ENCODE measurements around the gene CSNK1E. TPM values are rescaled to one million over a fixed set of nuclear protein-coding genes. Genes with fewer than 3 reads are reported as not detected.

The CSNK1E gene
- total RNA-seq, 2 experiments from 2014 or later = 110 to 122 TPM

DNA sequence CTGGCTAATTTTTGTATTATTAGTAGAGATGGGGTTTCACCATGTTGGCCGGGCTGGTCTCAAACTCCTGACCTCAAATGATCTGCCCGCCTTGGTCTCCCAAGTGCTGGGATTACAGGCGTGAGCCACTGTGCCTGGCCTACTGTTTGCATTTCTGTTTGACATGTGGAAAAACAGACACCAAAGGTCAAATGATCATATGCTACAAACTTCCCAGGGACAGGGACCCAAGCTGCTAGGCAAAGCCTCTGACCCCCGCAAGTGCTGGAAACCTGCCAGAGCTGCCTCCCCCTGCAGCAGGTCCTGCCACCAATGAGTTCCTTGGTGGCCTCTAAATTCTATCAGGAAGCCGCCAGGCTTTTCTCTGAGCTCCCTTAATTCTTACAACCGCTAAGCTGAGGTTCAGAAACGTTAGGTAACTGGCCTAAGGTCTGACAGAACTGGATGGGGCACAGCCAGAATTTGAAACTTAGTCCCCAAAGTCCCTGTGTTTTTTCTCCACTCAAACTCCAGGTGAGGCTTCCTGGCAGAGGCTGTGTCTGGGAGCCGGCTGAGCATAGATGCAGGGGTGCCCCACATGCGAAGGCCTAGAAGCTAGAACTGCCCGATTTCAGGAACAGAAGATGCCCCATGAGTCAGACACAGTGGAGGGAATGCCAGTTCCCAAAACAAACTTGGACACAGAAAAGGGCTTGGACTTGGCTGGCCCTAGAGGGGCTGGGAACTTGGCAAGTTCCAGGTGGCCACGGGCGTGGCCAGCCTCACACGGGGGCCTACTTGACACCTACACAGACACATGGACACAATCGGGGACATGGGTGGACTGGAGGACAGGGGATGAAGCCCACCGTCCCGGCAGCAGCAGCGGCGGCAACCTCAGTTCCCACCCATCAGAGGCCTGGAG, 7.4 kb downstream of the CSNK1E start:
- CTCF ChIA-PET = interaction anchor here (0.8 kb wide), 1 partner anchor 258 kb away, joined by 3 read pairs; no protein-coding TSS in a partner anchor
- Mint-ChIP-seq H3K9me3 (ENCODE audit: low read depth) (no peaks in the 10 kb centered on the region), H3K4me1 (peaks cover 59% of the 10 kb centered on the region), H3K27me3 (no peaks in the 10 kb centered on the region), H3K27ac (no peak overlapping the region), H3K36me3 (peaks cover 4% of the 10 kb centered on the region), H3K4me3 (no peak overlapping the region)
- no peak for ATAC-seq
- no peak for DNase-seq

GRCh38 chr22:38308791-38309498, 8.3 kb downstream of the CSNK1E start:
- H3K4me3 Mint-ChIP-seq = no peak overlapping the region
- peaks cover 52% of the 10 kb centered on the region for H3K4me1 Mint-ChIP-seq
- no peak for ATAC-seq

DNA sequence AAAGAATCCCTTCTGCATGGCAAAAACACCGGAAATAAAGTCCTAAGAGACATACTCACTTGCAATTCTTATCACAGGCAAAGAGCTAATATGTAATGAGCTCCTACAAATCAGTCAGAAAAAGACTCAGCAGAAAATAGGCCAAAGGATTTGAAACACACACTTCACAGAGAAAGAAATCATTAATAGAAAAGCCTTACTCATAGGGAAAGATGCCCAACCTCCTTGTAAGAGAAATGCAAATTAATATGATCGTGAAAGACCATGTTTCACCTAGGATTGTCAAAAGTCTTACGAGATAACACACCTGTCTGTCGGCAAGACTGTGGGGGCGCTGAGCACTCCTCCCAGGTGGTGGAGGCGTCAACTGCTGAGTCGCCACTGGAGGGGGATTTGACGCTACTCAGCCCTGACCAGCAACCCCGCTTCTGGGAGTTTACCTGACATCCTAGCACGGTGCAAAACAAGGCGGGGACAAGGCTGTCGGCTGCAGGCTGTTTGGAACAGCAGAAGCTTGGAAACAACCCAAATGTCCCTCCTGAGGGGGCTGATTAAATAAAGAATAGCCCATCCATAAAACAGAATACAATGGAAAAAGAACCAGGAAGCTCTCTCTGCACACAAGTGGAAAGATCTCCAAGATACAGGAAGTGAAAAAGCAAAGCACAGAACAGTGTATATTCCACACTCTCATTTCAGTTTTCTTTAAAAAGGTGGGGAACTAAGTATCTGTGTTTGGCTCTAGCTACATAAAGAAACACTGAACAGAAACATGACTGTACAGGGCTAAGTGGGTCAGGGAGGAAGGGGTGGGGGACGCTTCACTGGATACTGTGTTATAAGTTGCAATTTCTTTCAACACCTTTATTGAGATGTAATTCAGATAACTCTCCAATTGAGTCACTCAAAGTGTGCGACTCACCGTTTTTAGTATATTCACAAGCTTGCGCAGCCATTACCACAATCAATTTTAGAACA, 11.5 kb downstream of the CSNK1E start:
- peak overlapping the region; percentile 27 for H3K4me3 Mint-ChIP-seq
- no peaks in the 10 kb centered on the region for H3K27me3 Mint-ChIP-seq
- no peaks in the 10 kb centered on the region for H3K9me3 Mint-ChIP-seq (ENCODE audit: low read depth)
- peaks cover 9% of the 10 kb centered on the region for H3K36me3 Mint-ChIP-seq
- H3K27ac Mint-ChIP-seq = peak overlapping the region; percentile 65
- peak; percentile 59 for ATAC-seq
- no peak for DNase-seq
- H3K4me1 Mint-ChIP-seq = peaks cover 22% of the 10 kb centered on the region
- CTCF ChIA-PET = interaction anchor here (1.1 to 2.3 kb wide), 3 partner anchors 32 to 253 kb away, joined by 3 to 6 read pairs (median 4); no protein-coding TSS in a partner anchor

More at GRCh38 chr22:38308791-38309498, 8.3 kb downstream of the CSNK1E start:
- DNase-seq = no peak
- Mint-ChIP-seq H3K27me3 (no peaks in the 10 kb centered on the region), H3K36me3 (peaks cover 6% of the 10 kb centered on the region), H3K9me3 (ENCODE audit: low read depth) (no peaks in the 10 kb centered on the region), H3K27ac (no peak overlapping the region)
- CTCF ChIA-PET = no interaction called here

DNA sequence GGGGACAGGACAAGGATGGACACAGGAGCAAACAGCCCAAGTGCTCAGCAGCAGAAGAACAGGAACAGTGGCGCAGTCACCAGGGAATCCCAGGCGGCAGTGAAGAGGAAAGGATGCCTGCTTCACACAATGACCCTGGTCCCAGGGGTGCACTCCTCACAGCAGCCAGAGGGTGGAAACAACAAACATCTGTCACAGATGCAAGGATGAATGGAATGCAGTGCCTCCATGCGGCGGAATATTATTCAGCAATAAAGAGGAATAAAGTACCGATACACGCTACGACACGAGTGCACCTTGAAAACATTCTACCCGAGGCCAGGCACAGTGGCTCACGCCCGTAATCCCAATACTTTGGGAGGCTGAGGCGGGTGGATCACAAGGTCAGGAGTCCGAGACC, 12.7 kb downstream of the CSNK1E start:
- Mint-ChIP-seq H3K36me3 (peaks cover 13% of the 10 kb centered on the region), H3K9me3 (ENCODE audit: low read depth) (no peaks in the 10 kb centered on the region), H3K27ac (no peak overlapping the region), H3K4me3 (no peak overlapping the region), H3K27me3 (no peaks in the 10 kb centered on the region), H3K4me1 (peaks cover 18% of the 10 kb centered on the region)
- ATAC-seq = no peak
- no peak for DNase-seq
- CTCF ChIA-PET = no interaction called here

DNA sequence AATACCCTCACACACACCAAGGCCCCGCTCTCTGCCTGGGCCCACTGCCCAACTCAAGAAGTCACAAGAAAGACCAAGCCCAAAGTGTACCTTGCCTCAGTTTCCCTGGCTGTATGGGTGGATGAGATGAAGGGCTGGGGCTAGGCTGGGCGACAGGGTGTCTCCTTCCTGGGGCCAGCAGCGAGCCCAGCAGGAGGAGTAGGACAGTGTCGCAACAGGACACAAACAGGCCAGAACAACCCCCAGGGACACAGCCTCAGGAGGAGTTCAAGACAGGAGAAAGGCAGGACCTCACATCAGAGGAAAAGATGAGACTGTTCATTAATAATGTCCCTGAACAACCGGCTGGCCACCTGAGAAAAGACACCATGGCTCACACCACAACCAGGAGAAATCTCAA, 13.3 kb downstream of the CSNK1E start:
- Mint-ChIP-seq H3K4me3 (no peak overlapping the region), H3K27me3 (no peaks in the 10 kb centered on the region), H3K36me3 (peaks cover 14% of the 10 kb centered on the region), H3K4me1 (peaks cover 18% of the 10 kb centered on the region), H3K9me3 (ENCODE audit: low read depth) (no peaks in the 10 kb centered on the region), H3K27ac (no peak overlapping the region)
- ATAC-seq (no peak), DNase-seq (no peak)
- CTCF ChIA-PET = no interaction called here

DNA sequence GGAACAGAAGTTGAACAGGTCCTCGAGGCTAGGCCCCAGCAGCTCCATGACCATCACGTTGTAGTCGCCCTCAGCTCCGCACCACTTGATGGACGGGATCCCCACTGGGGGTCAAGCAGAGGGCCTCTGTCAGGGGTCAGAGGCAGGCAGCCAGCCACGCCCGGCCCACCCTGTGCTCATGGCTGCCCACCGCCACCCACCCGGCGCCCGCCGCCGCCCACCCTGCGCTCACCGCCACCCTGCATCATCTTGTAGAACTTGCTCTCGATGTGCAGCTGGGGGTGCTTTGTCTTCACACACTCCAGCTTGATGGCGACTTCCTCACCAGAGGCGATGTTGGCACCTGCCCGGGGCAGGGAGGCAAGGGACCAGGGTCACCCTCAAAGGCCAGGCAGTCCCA, 14.3 kb downstream of the CSNK1E start:
- Mint-ChIP-seq H3K36me3 (peaks cover 19% of the 10 kb centered on the region), H3K27me3 (no peaks in the 10 kb centered on the region), H3K4me1 (peaks cover 18% of the 10 kb centered on the region), H3K9me3 (ENCODE audit: low read depth) (no peaks in the 10 kb centered on the region), H3K27ac (no peak overlapping the region), H3K4me3 (no peak overlapping the region)
- no peak for ATAC-seq
- CTCF ChIA-PET = no interaction called here
- DNase-seq = no peak

DNA sequence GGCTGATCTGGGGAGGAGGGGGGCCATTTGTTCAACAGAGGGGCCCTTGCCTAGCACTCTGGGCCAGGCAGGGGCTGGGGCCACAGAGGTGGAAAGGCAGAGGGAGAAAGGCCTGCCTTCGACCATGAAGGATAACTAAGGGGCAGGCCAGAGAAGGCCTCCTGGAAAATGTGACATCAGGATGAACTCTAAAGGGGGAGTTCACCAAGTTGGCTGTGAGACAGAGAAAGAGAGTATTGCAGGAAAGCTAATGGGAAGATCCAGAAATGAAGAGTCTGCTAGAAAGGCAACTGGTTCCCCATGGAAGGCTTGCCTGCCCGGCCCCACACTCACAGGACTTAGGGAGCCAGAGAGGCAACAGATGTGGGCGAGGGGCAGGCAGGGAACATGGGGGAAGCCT, 16.3 kb downstream of the CSNK1E start:
- peaks cover 9% of the 10 kb centered on the region for H3K4me1 Mint-ChIP-seq
- no peak overlapping the region for H3K4me3 Mint-ChIP-seq
- H3K36me3 Mint-ChIP-seq = peaks cover 22% of the 10 kb centered on the region
- ATAC-seq (no peak), DNase-seq (no peak)
- CTCF ChIA-PET = no interaction called here
- H3K27me3 Mint-ChIP-seq = no peaks in the 10 kb centered on the region
- no peaks in the 10 kb centered on the region for H3K9me3 Mint-ChIP-seq (ENCODE audit: low read depth)
- no peak overlapping the region for H3K27ac Mint-ChIP-seq

GRCh38 chr22:38300197-38300945, 16.9 kb downstream of the CSNK1E start:
- CTCF ChIA-PET = no interaction called here

DNA sequence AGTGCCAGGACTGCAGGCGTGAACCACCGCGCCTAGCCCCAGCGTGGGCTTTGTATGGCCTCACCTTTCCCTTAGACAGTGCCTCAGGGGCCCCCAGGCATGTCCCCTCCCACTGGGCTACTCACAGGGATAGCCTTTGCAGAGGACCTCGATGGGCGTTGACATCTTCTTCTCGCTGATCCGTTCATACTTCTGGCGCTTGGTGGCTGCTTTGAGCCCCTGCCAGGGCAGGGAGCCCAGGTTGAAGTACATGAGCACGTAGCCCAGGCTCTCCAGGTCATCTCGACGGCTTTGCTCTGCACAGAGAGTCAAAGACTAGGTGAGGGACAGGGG, 17.5 kb downstream of the CSNK1E start:
- CTCF ChIA-PET = no interaction called here
- Mint-ChIP-seq H3K36me3 (peaks cover 20% of the 10 kb centered on the region), H3K4me1 (peaks cover 2% of the 10 kb centered on the region), H3K27ac (no peak overlapping the region), H3K27me3 (no peaks in the 10 kb centered on the region), H3K4me3 (no peak overlapping the region), H3K9me3 (ENCODE audit: low read depth) (no peaks in the 10 kb centered on the region)
- DNase-seq = no peak
- no peak for ATAC-seq

More at GRCh38 chr22:38300197-38300945, 16.9 kb downstream of the CSNK1E start:
- no peak for ATAC-seq
- no peak for DNase-seq
- Mint-ChIP-seq H3K27ac (no peak overlapping the region), H3K9me3 (ENCODE audit: low read depth) (no peaks in the 10 kb centered on the region), H3K4me1 (peaks cover 3% of the 10 kb centered on the region), H3K27me3 (no peaks in the 10 kb centered on the region), H3K36me3 (peaks cover 21% of the 10 kb centered on the region), H3K4me3 (no peak overlapping the region)

DNA sequence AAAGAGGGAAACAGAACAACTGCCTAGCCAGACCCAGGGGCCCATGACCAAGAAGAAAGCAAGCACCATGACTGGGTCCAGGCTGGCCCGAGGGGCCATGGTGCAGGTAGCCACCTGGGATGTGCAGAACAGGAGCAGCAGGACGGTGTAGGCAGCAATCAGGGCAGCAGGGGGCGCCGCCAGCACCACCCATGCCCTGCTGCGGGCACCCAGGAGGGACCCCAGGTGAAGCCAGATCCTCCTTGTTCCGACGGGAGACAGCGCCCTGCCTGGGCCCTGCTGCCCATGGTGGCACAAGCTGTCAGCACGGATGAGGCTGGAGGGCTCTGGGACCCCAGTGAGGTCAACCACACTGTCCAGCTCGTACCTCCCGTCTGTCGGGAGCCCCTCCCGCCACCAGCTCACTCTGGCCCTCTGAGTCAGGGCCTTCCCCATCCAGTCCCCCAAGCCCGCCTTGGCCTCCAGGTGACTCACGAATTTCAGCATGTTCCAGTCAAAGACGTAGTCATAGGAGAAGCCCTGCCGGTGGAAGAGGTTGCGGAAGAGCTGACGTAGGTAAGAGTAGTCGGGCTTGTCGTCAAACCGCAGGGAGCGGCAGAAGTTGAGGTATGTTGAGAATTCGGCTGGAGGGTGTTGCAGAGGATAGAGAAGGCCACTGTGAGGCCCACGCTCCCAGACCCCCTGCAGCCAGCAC, 18.8 kb downstream of the CSNK1E start:
- Mint-ChIP-seq H3K9me3 (ENCODE audit: low read depth) (no peaks in the 10 kb centered on the region), H3K4me3 (no peak overlapping the region), H3K4me1 (no peaks in the 10 kb centered on the region), H3K27ac (no peak overlapping the region), H3K27me3 (no peaks in the 10 kb centered on the region), H3K36me3 (peaks cover 18% of the 10 kb centered on the region)
- ATAC-seq = no peak
- DNase-seq = peak; percentile 47
- CTCF ChIA-PET = interaction anchor here (0.6 to 1.2 kb wide), 3 partner anchors 14 to 26 kb away, joined by 3 read pairs; partner anchors contain the start of gene TMEM184B

DNA sequence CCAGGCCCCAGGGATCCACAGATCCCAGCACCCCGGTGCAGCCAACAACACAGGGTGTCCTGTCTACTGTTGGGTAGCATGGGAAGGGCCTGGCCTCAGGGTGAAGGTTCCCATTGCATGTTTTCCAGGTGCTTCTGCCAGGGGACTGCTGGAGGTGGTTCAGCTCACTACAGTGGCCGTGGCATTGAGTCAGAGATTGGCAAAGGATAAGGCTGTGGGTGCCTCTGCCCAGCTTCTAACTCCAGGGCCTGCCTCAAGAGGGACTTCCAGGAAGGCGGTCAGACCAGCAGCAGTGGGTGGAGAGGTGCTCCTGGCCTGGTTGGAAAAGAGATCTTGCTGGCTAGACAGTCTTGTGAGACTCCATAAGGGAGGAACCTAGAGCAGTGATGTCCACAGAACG, 20.9 kb downstream of the CSNK1E start:
- ATAC-seq (no peak), DNase-seq (no peak)
- CTCF ChIA-PET = interaction anchor here (0.7 to 1.4 kb wide), 2 partner anchors 21 to 49 kb away, joined by 3 read pairs; no protein-coding TSS in a partner anchor
- Mint-ChIP-seq H3K4me1 (no peaks in the 10 kb centered on the region), H3K4me3 (no peak overlapping the region), H3K36me3 (peaks cover 14% of the 10 kb centered on the region), H3K9me3 (ENCODE audit: low read depth) (no peaks in the 10 kb centered on the region), H3K27ac (no peak overlapping the region), H3K27me3 (no peaks in the 10 kb centered on the region)

DNA sequence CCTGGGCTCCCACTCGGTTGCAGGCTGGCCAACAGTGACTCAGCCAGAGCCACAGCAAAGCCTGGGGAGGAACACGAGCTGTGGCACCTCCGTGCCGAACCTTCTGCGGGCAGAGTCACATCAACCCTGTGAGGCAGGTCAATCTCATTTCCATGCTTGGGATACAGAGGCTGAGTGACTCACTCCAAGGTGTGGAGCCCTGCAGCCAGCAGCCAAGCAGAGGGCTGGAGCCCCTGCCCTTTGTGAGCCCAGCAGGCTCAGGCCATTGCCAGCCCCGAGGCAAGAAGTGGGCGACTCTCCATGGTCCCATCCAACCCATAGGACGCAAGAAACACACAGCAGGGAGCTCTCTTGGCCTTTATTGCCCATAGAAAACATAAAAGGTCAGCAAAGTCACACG, 21.4 kb downstream of the CSNK1E start:
- no peak overlapping the region for H3K4me3 Mint-ChIP-seq
- H3K4me1 Mint-ChIP-seq = no peaks in the 10 kb centered on the region
- no peaks in the 10 kb centered on the region for H3K27me3 Mint-ChIP-seq
- DNase-seq (no peak), ATAC-seq (no peak)
- CTCF ChIA-PET = interaction anchor here (0.6 to 1.4 kb wide), 2 partner anchors 22 to 294 kb away, joined by 3 read pairs; no protein-coding TSS in a partner anchor
- H3K9me3 Mint-ChIP-seq (ENCODE audit: low read depth) = no peaks in the 10 kb centered on the region
- peaks cover 14% of the 10 kb centered on the region for H3K36me3 Mint-ChIP-seq
- H3K27ac Mint-ChIP-seq = no peak overlapping the region
